ENCODE data around the gene SETBP1. TPM values are rescaled to one million over a fixed set of nuclear protein-coding genes. Genes with fewer than 3 reads are reported as not detected.

SETBP1 gene
- total RNA-seq, 1 experiment from 2014 or later: 0.05 TPM

DNA sequence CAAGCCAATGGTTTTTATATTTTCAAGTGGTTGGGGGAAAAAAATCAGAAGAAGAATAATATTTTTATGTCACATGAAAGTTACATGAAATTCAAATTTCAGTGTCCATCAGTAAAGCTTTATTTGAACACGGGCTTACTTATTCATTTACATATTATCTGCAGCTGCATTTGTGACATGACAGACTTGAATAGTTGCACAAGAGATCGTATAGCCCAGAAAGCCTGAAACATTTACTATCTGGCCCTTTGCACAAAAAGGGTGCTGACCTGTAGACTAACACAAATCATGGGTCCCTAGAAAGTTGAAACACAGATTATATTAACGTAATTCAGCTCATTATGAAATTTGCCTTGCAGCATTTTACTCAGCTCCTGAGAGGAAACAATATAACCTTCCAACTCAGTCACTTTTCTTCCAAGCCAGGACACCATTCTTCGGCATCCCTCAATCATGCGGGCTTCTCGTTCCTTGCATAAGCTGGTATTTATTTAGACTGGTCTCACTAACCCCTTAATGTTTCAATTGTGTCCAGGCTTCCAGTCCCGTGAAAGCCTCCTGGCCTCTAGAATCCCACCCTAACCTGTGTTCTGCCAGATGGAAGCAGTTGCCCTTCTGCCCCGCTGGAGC is 402.7 kb downstream of the SETBP1 start:
- Histone ChIP-seq H4K20me1 (ENCODE audit: insufficient read depth) (no peaks in the 10 kb centered on the region), H3K9me2 (ENCODE audit: insufficient read depth) (no peaks in the 10 kb centered on the region), H3K9me3 (ENCODE audit: control insufficient read depth in 1 of 2, insufficient read depth in 1 of 2, low read depth in 1 of 2, low read length in 2 of 2) (peaks cover 7 to 33% of the 10 kb centered on the region in 2 experiments; a peak in 2 of 4 replicates), H3K27me3 (ENCODE audit: insufficient read depth, low read length) (no peaks in the 10 kb centered on the region), H2AFZ (ENCODE audit: low read depth, low read length, poor library complexity, severe bottlenecking) (no peak overlapping the region), H3K4me2 (ENCODE audit: low read length) (no peak overlapping the region), H3K4me1 (ENCODE audit: control insufficient read depth in 1 of 2, insufficient read depth in 2 of 2, low read length in 2 of 2) (no peaks in the 10 kb centered on the region), H3K36me3 (ENCODE audit: control insufficient read depth in 1 of 2, insufficient read depth in 2 of 2, low read length in 2 of 2) (no peaks in the 10 kb centered on the region), H3K4me3 (replicated peaks in 1 of 2; ENCODE audit: low read depth in 1 of 2, low read length in 2 of 2) (no peak overlapping the region), H3K27ac (ENCODE audit: low read depth, low read length) (no peak overlapping the region), H3K9ac (ENCODE audit: low read length) (no peak overlapping the region), H3K79me2 (ENCODE audit: insufficient read depth, low read length) (no peaks in the 10 kb centered on the region)
- intact Hi-C loops (cut with micrococcal nuclease): no loop called here
- ChIA-PET POLR2A (no interaction called here), CTCF (no interaction called here), RAD21 (ENCODE audit: low non-redundant PET in 1 of 2, low total read pairs in 2 of 2, uncharacterized antibody in 2 of 2, unreplicated experiment in 2 of 2) (no interaction called here)
- BruUV-seq (replicated peaks): no TSS peak
- DNase-seq (ENCODE audit: low read depth, low spot score) (no peak), ATAC-seq (no peak)
- TF ChIP-seq EZH2 (IDR thresholded peaks at IDR 0.05) (no peak), EGR1 (IDR thresholded peaks at IDR 0.05; ENCODE audit: low read depth) (no peak), FOSL1 (IDR thresholded peaks at IDR 0.05; ENCODE audit: low read depth) (no peak)
- TF ChIP-seq, protein P1, sequence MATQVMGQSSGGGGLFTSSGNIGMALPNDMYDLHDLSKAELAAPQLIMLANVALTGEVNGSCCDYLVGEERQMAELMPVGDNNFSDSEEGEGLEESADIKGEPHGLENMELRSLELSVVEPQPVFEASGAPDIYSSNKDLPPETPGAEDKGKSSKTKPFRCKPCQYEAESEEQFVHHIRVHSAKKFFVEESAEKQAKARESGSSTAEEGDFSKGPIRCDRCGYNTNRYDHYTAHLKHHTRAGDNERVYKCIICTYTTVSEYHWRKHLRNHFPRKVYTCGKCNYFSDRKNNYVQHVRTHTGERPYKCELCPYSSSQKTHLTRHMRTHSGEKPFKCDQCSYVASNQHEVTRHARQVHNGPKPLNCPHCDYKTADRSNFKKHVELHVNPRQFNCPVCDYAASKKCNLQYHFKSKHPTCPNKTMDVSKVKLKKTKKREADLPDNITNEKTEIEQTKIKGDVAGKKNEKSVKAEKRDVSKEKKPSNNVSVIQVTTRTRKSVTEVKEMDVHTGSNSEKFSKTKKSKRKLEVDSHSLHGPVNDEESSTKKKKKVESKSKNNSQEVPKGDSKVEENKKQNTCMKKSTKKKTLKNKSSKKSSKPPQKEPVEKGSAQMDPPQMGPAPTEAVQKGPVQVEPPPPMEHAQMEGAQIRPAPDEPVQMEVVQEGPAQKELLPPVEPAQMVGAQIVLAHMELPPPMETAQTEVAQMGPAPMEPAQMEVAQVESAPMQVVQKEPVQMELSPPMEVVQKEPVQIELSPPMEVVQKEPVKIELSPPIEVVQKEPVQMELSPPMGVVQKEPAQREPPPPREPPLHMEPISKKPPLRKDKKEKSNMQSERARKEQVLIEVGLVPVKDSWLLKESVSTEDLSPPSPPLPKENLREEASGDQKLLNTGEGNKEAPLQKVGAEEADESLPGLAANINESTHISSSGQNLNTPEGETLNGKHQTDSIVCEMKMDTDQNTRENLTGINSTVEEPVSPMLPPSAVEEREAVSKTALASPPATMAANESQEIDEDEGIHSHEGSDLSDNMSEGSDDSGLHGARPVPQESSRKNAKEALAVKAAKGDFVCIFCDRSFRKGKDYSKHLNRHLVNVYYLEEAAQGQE (IDR thresholded peaks at IDR 0.05; ENCODE audit: low read depth): no peak

DNA sequence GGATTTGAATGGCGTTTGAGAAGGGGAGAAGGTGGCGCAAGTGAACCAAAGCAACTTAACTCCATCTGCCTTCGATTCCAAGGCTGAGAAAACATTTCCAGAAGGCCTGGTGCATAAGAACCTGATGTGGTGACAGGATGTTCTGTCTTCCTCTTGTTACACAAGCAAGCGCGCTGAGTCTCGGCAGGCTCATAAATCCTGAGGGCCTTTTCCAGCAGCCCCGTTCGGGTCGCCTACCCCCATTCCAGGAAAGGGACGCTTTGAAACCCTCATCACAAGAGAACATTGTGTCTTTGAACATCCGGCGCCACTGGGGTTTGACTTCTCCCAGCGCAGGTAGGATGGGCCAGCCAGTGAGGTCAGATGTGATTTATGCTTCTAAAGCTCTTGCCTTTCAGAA is 403.5 kb downstream of the SETBP1 start:
- ATAC-seq: no peak
- Histone ChIP-seq H4K20me1 (ENCODE audit: insufficient read depth) (no peaks in the 10 kb centered on the region), H3K9me2 (ENCODE audit: insufficient read depth) (no peaks in the 10 kb centered on the region), H3K27me3 (ENCODE audit: insufficient read depth, low read length) (no peaks in the 10 kb centered on the region), H3K9me3 (ENCODE audit: control insufficient read depth in 1 of 2, insufficient read depth in 1 of 2, low read depth in 1 of 2, low read length in 2 of 2) (peaks cover 7 to 32% of the 10 kb centered on the region in 2 experiments; a peak in 2 of 4 replicates), H3K4me3 (replicated peaks in 1 of 2; ENCODE audit: low read depth in 1 of 2, low read length in 2 of 2) (no peak overlapping the region), H3K36me3 (ENCODE audit: control insufficient read depth in 1 of 2, insufficient read depth in 2 of 2, low read length in 2 of 2) (no peaks in the 10 kb centered on the region), H2AFZ (ENCODE audit: low read depth, low read length, poor library complexity, severe bottlenecking) (no peak overlapping the region), H3K79me2 (ENCODE audit: insufficient read depth, low read length) (no peaks in the 10 kb centered on the region), H3K4me2 (ENCODE audit: low read length) (no peak overlapping the region), H3K27ac (ENCODE audit: low read depth, low read length) (no peak overlapping the region), H3K9ac (ENCODE audit: low read length) (no peak overlapping the region), H3K4me1 (ENCODE audit: control insufficient read depth in 1 of 2, insufficient read depth in 2 of 2, low read length in 2 of 2) (no peaks in the 10 kb centered on the region)
- BruUV-seq (replicated peaks): no TSS peak
- ChIA-PET RAD21 (ENCODE audit: low non-redundant PET in 1 of 2, low total read pairs in 2 of 2, uncharacterized antibody in 2 of 2, unreplicated experiment in 2 of 2) (no interaction called here), POLR2A (no interaction called here), CTCF (no interaction called here)
- no peak for DNase-seq (ENCODE audit: low read depth, low spot score)
- TF ChIP-seq SP1 (IDR thresholded peaks at IDR 0.05; ENCODE audit: low read depth) (no peak), POLR2AphosphoS5 (IDR thresholded peaks at IDR 0.05; ENCODE audit: low read depth, low read length) (no peak), ZFX (IDR thresholded peaks at IDR 0.05) (no peak), TCF7L2 (IDR thresholded peaks at IDR 0.05; ENCODE audit: borderline replicate concordance, extremely low read depth, insufficient read depth, insufficient read length) (no peak), SRF (IDR thresholded peaks at IDR 0.05; ENCODE audit: low read depth) (no peak), CBX3 (IDR thresholded peaks at IDR 0.05; ENCODE audit: low read depth) (no peak), FOSL1 (IDR thresholded peaks at IDR 0.05; ENCODE audit: low read depth) (no peak), JUND (IDR thresholded peaks at IDR 0.05) (no peak), RAD21 (IDR thresholded peaks at IDR 0.05; ENCODE audit: low read depth) (no peak), YY1 (IDR thresholded peaks at IDR 0.05; ENCODE audit: extremely low read depth, insufficient replicate concordance, low read depth, low read length) (no peak)
- TF ChIP-seq, protein P2, sequence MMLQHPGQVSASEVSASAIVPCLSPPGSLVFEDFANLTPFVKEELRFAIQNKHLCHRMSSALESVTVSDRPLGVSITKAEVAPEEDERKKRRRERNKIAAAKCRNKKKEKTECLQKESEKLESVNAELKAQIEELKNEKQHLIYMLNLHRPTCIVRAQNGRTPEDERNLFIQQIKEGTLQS (IDR thresholded peaks at IDR 0.05): no peak
- TF ChIP-seq, protein P3, sequence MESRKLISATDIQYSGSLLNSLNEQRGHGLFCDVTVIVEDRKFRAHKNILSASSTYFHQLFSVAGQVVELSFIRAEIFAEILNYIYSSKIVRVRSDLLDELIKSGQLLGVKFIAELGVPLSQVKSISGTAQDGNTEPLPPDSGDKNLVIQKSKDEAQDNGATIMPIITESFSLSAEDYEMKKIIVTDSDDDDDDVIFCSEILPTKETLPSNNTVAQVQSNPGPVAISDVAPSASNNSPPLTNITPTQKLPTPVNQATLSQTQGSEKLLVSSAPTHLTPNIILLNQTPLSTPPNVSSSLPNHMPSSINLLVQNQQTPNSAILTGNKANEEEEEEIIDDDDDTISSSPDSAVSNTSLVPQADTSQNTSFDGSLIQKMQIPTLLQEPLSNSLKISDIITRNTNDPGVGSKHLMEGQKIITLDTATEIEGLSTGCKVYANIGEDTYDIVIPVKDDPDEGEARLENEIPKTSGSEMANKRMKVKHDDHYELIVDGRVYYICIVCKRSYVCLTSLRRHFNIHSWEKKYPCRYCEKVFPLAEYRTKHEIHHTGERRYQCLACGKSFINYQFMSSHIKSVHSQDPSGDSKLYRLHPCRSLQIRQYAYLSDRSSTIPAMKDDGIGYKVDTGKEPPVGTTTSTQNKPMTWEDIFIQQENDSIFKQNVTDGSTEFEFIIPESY (IDR thresholded peaks at IDR 0.05; ENCODE audit: extremely low read depth, insufficient replicate concordance, low read length): no peak
- TF ChIP-seq, protein P4, sequence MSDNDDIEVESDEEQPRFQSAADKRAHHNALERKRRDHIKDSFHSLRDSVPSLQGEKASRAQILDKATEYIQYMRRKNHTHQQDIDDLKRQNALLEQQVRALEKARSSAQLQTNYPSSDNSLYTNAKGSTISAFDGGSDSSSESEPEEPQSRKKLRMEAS (IDR thresholded peaks at IDR 0.05): no peak
- intact Hi-C loops (cut with micrococcal nuclease): no loop called here
